ENCODE results near the gene PDCD2.
"Not testable (repeated sequence)": the region's sequence is repeated elsewhere in the genome, so short reads cannot be mapped to it uniquely, and the experiment has no call there.

Gene PDCD2

DNA sequence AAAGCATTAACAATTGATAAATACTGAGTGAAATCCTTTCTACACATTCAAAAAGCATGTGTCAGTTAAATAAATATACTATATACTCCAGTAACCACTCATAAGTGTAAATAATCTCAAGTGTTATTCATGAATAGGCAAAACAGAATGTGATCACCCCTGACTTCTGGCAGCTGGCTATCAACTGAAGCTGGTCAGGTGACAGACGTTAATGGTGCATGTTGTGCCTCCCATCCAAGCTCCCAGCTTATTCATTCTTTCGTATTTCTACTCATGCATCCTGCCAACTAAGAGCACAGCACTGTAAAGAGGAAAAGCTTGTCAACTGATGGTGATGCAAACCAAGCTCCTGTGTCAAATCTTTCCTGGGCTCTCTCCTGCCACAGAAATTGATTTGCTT, 39.0 kb downstream of the PDCD2 start:
- DNase-seq, result no peak

DNA sequence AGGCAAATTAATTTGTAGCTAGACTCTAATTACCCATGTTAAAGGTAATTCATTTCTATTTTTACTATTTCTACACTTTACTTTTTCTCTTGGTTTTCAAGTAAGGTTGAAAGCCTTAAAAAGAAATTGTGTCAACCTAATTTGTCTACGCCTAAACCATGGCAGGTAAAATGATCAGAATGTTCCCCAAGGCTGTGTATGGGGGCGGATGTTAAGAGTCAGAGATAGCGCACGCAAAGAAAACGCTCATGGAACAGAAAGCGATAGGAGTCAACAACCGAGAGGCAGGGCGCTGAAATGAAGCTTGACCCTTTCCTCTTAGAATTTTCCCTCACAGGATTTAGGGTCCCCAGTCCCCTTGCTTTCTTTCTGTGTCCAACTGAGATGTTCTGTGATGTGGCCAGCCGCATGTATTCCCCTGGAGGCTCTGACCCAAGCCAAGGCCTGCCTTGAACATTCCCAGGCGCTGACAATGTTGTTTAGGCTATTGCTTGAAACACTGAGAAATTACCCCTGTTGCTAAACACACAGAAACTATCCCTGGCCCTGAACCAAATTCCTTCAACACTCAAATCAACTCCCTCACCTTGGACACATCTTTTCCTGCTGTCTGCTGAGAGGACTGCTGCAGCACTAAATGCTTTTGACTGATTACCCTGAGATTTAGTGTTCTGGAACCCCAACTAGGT, 42.3 kb downstream of the PDCD2 start:
- no peak for DNase-seq

DNA sequence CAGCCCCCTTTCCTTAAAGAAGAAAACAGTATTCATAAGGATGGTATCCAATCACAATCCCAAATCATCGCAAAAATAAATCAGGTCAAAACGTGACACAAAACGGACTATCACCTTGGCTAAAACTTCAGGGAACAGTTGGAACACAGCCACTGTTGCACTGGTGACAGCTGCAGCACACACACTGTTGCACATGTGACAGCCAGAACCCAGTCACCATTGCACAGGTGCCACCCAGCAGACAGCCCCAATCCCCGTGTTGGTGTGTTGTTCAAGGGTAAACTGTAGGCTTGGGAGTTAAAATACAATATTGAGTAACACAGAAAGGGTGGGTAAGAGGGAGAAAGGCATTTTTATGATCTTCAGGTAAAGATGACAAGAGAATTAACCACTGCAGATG, 47.1 kb downstream of the PDCD2 start:
- no peak for DNase-seq

DNA sequence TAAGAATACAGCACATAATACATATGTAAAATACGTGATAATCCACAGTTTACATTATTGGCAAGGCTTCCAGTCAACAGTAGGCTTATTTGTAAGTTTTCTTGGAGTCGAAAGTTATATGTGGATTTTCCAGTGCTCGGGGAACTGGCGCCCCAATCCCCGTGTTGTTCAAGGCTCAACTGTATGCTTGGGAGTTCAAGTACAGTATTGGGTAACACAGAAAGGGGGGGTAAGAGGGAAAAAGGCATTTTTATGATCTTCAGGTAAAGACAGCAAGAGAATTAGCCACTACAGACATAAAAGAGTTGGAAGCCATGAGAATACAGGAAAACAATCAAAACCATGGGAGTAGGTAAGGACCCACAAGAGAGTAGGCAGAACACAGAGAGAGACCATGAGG, 47.8 kb downstream of the PDCD2 start:
- no peak for DNase-seq

DNA sequence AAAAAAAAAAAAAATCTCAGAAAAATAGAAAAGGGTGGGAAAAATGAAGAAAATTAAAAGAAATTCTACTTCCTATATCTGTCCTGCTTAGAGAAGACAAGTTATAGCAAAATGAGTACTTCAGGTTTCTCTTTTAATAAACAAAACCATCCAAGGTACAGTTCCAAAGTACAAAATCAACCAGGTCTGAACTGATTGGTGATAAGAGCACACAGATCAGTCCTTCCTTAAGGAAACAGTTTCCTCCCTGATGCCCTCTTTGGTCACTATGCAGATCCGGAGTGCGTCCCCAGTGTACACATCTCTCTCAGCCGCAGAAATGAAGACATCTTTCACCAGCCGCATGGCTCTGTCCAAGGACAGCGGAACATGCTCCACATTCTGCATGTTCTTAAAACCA, 49.4 kb downstream of the PDCD2 start:
- DNase-seq, result no peak

DNA sequence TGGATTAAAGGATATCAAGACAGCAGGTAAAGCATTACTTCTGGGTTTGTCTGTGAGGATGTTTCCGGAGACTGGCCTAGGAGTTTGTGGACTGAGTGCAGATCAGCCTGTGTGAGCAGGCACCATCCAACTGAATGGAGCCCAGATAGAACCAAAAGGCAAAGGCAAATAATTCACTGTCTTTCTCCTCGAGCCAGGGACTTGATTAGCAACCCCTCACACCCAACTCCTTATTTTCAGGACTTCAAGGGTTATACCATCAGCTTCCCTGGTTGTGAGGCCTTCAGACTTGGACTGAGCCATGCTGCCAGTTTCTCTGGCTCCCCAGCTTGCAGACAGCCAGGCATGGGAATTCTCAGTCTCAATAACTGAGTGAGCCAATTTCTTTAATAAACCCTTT, 50.6 kb downstream of the PDCD2 start:
- no peak for DNase-seq

DNA sequence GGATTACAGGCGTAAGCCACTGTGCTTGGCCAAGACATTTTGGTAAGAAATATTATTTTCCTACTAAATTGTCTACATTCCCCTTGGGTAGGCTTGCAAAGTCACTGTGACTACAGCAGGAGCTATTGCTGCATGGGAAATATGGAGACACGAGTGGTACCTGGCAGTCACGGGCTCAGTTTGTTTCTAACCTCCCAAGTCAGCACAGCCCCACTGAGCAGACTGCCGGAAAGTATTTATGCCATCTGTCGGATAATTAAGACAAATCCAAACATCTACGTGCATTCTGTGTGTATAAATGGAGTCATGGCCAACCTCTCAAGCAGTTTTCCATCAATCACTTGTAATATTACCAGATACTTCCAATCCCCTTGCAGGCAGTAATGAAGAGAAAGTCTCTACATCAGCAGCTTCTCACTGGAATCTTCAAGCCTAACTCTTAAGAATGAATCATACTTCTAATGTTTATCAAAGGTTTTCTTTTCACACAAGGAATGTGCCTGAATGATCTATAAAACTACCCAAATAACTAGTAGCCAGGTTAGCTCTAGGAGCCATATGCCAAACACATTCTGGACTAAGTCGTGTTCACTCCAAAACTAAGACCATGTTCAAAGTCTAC, 51.5 kb downstream of the PDCD2 start:
- peak; percentile 5 for DNase-seq

DNA sequence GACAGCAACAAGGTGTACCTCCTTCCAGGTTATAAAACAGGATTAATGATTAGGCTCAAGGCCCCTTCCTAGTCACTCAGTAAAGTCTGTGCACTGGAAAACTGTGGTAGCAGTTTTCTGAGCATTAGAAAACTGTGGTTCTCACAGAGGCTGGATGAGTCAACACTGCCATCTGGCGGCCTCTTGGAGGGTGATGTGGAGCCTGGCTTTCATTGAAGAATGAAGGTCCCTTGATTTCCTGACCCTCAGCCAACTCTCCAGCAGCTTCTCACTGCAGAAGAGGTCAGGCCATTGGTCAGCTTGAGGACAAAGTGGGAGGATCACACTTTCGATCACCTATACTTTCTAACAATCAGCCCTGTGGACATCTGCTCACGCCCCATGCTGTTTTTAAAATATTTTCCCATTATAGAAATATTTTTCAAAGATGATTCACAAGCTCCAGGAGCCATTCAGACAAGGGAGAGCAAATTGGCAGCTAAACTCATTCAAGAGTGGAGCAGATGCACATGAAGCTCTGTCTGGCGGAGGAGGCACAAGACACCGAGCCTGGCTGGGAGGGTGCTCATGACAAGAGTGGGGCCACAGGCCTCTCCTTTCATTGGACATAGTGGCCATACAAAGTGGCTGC, 54.5 kb downstream of the PDCD2 start:
- peak; percentile 53 for DNase-seq

DNA sequence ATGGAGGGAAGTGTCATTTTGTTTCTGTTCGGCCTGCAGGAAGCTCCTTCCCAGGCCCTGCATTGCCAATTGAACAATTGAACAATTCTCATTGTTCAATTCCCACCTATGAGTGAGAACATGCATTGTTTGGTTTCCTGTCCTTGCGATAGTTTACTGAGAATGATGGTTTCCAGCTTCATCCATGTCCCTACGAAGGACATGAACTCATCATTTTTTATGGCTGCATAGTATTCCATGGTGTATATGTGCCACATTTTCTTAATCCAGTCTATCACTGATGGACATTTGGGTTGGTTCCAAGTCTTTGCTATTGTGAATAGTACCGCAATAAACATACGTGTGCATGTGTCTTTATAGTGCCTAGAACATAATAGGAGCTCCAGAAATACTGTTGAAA, 56.4 kb downstream of the PDCD2 start:
- not testable (repeated sequence) for DNase-seq

DNA sequence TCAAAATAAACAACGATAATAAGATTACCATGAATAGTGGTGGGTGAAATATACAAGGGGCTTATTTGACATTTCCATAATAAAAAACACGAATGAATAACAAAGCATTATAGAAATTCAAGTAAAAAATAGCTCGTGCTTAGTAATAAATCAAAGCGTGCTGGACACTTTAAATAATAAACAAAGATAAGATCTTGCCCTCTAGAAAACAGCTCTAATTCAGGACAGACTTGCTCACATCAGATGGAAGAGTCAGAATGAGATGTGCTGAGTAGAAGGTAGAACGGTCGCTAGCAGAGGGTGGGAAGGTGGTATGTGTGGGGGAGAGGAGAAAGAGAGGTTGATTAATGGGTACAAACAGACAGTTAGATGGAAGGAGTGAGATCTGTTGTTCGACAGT, 58.6 kb downstream of the PDCD2 start:
- no peak for DNase-seq
